H9 (cell line): ENCODE data around the gene SQSTM1. TPM values are rescaled to one million over a fixed set of nuclear protein-coding genes. Genes with fewer than 3 reads are reported as not detected.

Experiments used
- DNase-seq: peaks from one replicate; pipeline ENCODE4 v3.0.0-alpha.2; 2017
- H2AFZ ChIP-seq: one replicate; pipeline ENCODE4 v1.6.1; 2013; ENCODE audit warnings: mild to moderate bottlenecking, low read length, control low read depth, moderate library complexity
- H2AK5ac ChIP-seq: 2 replicates; pipeline ENCODE4 v1.6.1; 2013; ENCODE audit warnings: low read length, control low read depth, mixed read lengths; ENCODE audit not compliant: insufficient read length
- H2BK120ac ChIP-seq: one replicate; pipeline ENCODE4 v1.6.1; 2013; ENCODE audit warnings: low read depth, mild to moderate bottlenecking, low read length, control low read depth, inconsistent platforms; ENCODE audit not compliant: poor library complexity, severe bottlenecking
- H2BK12ac ChIP-seq: 2 replicates; pipeline ENCODE4 v1.6.1; 2013; ENCODE audit warnings: low read length, control low read depth, mixed read lengths, low read depth; ENCODE audit not compliant: insufficient read length
- H2BK15ac ChIP-seq: 2 replicates; pipeline ENCODE4 v1.6.1; 2013; ENCODE audit warnings: low read depth, low read length, control low read depth
- H2BK20ac ChIP-seq: one replicate; pipeline ENCODE4 v1.6.1; 2013; ENCODE audit warnings: low read depth, mild to moderate bottlenecking, low read length, control low read depth, inconsistent platforms; ENCODE audit not compliant: poor library complexity, severe bottlenecking
- H2BK5ac ChIP-seq: 2 replicates; pipeline ENCODE4 v1.6.1; 2013; ENCODE audit warnings: low read length, control low read depth, mixed read lengths; ENCODE audit not compliant: insufficient read length
- H3K14ac ChIP-seq: 2 replicates; pipeline ENCODE4 v1.6.1; 2013; ENCODE audit warnings: low read length, control low read depth; ENCODE audit not compliant: insufficient read depth
- H3K18ac ChIP-seq: 2 replicates; pipeline ENCODE4 v1.6.1; 2013; ENCODE audit warnings: low read depth, mild to moderate bottlenecking, mixed read lengths, low read length, control low read depth; ENCODE audit not compliant: insufficient read length
- H3K23ac ChIP-seq: 2 replicates; pipeline ENCODE4 v1.6.1; 2013; ENCODE audit warnings: low read length, control low read depth, mixed read lengths, low read depth; ENCODE audit not compliant: insufficient read length
- H3K23me2 ChIP-seq: 2 replicates; pipeline ENCODE4 v1.6.1; 2013; ENCODE audit warnings: low read depth, mild to moderate bottlenecking, mixed read lengths, low read length, control low read depth; ENCODE audit not compliant: insufficient read length, poor library complexity, severe bottlenecking
- H3K27ac ChIP-seq: 2 replicates; pipeline ENCODE4 v1.5.1; 2013; ENCODE audit warnings: low read length, control low read depth, mixed read lengths, low read depth; ENCODE audit not compliant: insufficient read length
- H3K27me3 ChIP-seq: 2 replicates; pipeline ENCODE4 v1.6.1; 2013; ENCODE audit warnings: low read length, control low read depth, inconsistent platforms; ENCODE audit not compliant: insufficient read depth
- H3K4ac ChIP-seq: 2 replicates; pipeline ENCODE4 v1.6.1; 2013; ENCODE audit warnings: low read depth, mild to moderate bottlenecking, control low read depth, inconsistent platforms, low read length, moderate library complexity
- H3K4me1 ChIP-seq: 2 replicates; pipeline ENCODE4 v1.6.1; 2013; ENCODE audit warnings: low read length, control low read depth, inconsistent platforms; ENCODE audit not compliant: insufficient read depth
- H3K4me2 ChIP-seq: 2 replicates; pipeline ENCODE4 v1.6.1; 2013; ENCODE audit warnings: low read length, control low read depth, mixed read lengths; ENCODE audit not compliant: insufficient read length, insufficient read depth
- H3K56ac ChIP-seq: 2 replicates; pipeline ENCODE4 v1.6.1; 2013; ENCODE audit warnings: low read depth, mild to moderate bottlenecking, mixed read lengths, low read length, control low read depth; ENCODE audit not compliant: insufficient read length
- H3K79me1 ChIP-seq: 2 replicates; pipeline ENCODE4 v1.6.1; 2013; ENCODE audit warnings: low read depth, mild to moderate bottlenecking, moderate library complexity, low read length, control low read depth, inconsistent platforms; ENCODE audit not compliant: insufficient read depth, poor library complexity, severe bottlenecking
- H3K79me2 ChIP-seq: 2 replicates; pipeline ENCODE4 v1.6.1; 2013; ENCODE audit warnings: low read length, control low read depth, inconsistent platforms; ENCODE audit not compliant: insufficient read depth
- H3K9ac ChIP-seq: 2 replicates; pipeline ENCODE4 v1.6.1; 2013; ENCODE audit warnings: low read length, control low read depth, mixed read lengths; ENCODE audit not compliant: insufficient read length; ENCODE audit errors: extremely low read depth
- H3K9me3 ChIP-seq: one replicate; pipeline ENCODE4 v1.6.1; 2013; ENCODE audit warnings: low read depth, low read length, inconsistent platforms; ENCODE audit not compliant: control insufficient read depth
- H3T11ph ChIP-seq: one replicate; pipeline ENCODE4 v1.6.1; 2013; ENCODE audit warnings: mild to moderate bottlenecking, low read length, control low read depth, inconsistent platforms
- H4K20me1 ChIP-seq: one replicate; pipeline ENCODE4 v1.6.1; 2013; ENCODE audit not compliant: control insufficient read depth, insufficient read length, insufficient read depth
- H4K5ac ChIP-seq: 2 replicates; pipeline ENCODE4 v1.6.1; 2013; ENCODE audit warnings: low read depth, mild to moderate bottlenecking, mixed read lengths, low read length, control low read depth; ENCODE audit not compliant: insufficient read length
- H4K8ac ChIP-seq: replicated peaks from 2 replicates; pipeline ENCODE4 v1.6.1; 2013; ENCODE audit warnings: low read length, control low read depth, mixed read lengths, low read depth; ENCODE audit not compliant: insufficient read length
- H4K91ac ChIP-seq: 2 replicates; pipeline ENCODE4 v1.6.1; 2013; ENCODE audit warnings: low read depth, mild to moderate bottlenecking, moderate library complexity, mixed read lengths, low read length, control low read depth; ENCODE audit not compliant: insufficient read length
- H3K27ac Mint-ChIP-seq, 3 experiments: 2 replicates in 2 of 3; 3 replicates in 1 of 3; pipeline ENCODE4 v1.8.0; 2020 to 2021; ENCODE audit warnings: mixed read lengths in 3 of 3, mild to moderate bottlenecking in 1 of 3, moderate library complexity in 1 of 3
- H3K27me3 Mint-ChIP-seq: 2 replicates; pipeline ENCODE4 v1.8.0; 2021; ENCODE audit warnings: low read depth, mild to moderate bottlenecking, moderate library complexity, mixed read lengths
- H3K36me3 Mint-ChIP-seq, 3 experiments: 2 replicates in 2 of 3; 3 replicates in 1 of 3; pipeline ENCODE4 v1.8.0; 2020 to 2021; ENCODE audit warnings: low read depth in 3 of 3, mixed read lengths in 3 of 3; ENCODE audit not compliant: insufficient read depth in 1 of 3
- H3K4me1 Mint-ChIP-seq, 2 experiments: 2 replicates each; pipeline ENCODE4 v1.8.0; 2020; ENCODE audit warnings: mixed read lengths in 2 of 2
- H3K4me3 Mint-ChIP-seq, 2 experiments: 2 replicates in 1 of 2; 3 replicates in 1 of 2; pipeline ENCODE4 v1.8.0; 2020 to 2021; ENCODE audit warnings: mild to moderate bottlenecking in 2 of 2, mixed read lengths in 2 of 2, moderate library complexity in 1 of 2
- H3K9me3 Mint-ChIP-seq, 2 experiments: 2 replicates in 1 of 2; 3 replicates in 1 of 2; pipeline ENCODE4 v1.8.0; 2020; ENCODE audit warnings: mild to moderate bottlenecking in 2 of 2, mixed read lengths in 2 of 2, moderate library complexity in 1 of 2
- CTCF ChIP-seq: fragments of 200-600 bp; sonication (generic); conservative IDR thresholded peaks from 3 replicates; pipeline ENCODE4 v1.8.0; 2021; ENCODE audit warnings: antibody characterized with exemption, mild to moderate bottlenecking
- WGBS: extraction: QIAGEN DNeasy Blood & Tissue Kit; methylation state at CpG from one replicate; pipeline ENCODE4 v1.1.7; 2013; ENCODE audit warnings: missing lambda C conversion rate, low lambda C conversion rate, mixed read lengths; ENCODE audit not compliant: insufficient read length; ENCODE audit errors: extremely low coverage; 5-methylcytosine and 5-hydroxymethylcytosine counted together
- total RNA-seq: library from RNA; stranded (reverse); gene quantifications from 2 replicates; pipeline ENCODE4 v1.2.1, GENCODE V29; 2021

SQSTM1 gene
- total RNA-seq, 1 experiment from 2014 or later, result 144 TPM

DNA sequence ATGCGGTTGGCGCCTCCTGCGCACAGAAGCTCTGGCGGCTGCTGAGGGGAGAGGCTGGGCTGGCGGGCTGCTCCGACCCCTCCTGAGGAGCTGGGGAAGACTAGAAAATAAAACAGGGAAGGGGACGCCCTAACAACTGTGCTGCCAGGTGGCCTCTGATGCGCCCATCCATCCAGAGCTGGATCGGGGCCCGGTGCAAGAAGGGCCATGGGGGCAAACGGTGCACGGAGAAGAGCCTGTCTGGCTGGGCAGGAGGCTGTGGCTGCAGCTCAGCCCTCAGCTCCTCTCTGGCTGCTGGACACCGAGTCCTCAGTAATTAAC is 58.9 kb downstream of the SQSTM1 start:
- H3K23ac ChIP-seq, result no peak overlapping the region

More for the DNA sequence above, 58.9 kb downstream of the SQSTM1 start:
- H3K27ac ChIP-seq, result no peak overlapping the region
- H4K8ac ChIP-seq, result no peak overlapping the region
- no peaks in the 10 kb centered on the region for H3K27me3 ChIP-seq
- no peak overlapping the region for H3K14ac ChIP-seq
- peaks cover 15% of the 10 kb centered on the region for H3K9me3 ChIP-seq
- no peak overlapping the region for H2AFZ ChIP-seq
- no peaks in the 10 kb centered on the region for H3K79me1 ChIP-seq
- Mint-ChIP-seq H3K27ac (no peak overlapping the region; a peak in 2 of 7 replicates), H3K9me3 (peaks cover 22 to 26% of the 10 kb centered on the region in 2 experiments), H3K36me3 (peaks cover 28 to 53% (median 53%) of the 10 kb centered on the region in 3 experiments), H3K4me3 (no peak overlapping the region), H3K27me3 (peaks cover 2% of the 10 kb centered on the region), H3K4me1 (no peaks in the 10 kb centered on the region)
- H3K4ac ChIP-seq, result no peak overlapping the region
- no peak overlapping the region for H3K4me2 ChIP-seq
- no peak overlapping the region for H2BK120ac ChIP-seq
- no peak overlapping the region for H4K91ac ChIP-seq
- no peak for DNase-seq
- no peak overlapping the region for H3K18ac ChIP-seq
- H3T11ph ChIP-seq, result no peak overlapping the region
- H4K20me1 ChIP-seq, result no peaks in the 10 kb centered on the region
- H3K23me2 ChIP-seq, result no peaks in the 10 kb centered on the region
- no peak overlapping the region for H2BK5ac ChIP-seq
- no peak overlapping the region for H3K9ac ChIP-seq
- no peak overlapping the region for H2BK12ac ChIP-seq
- no peak overlapping the region for H2AK5ac ChIP-seq
- H4K5ac ChIP-seq, result no peak overlapping the region
- no peaks in the 10 kb centered on the region for H3K79me2 ChIP-seq
- no CpG with 5 or more reads among the region's 13 CpGs for WGBS
- no peaks in the 10 kb centered on the region for H3K4me1 ChIP-seq
- TF ChIP-seq CTCF, result no peak
- no peak overlapping the region for H2BK20ac ChIP-seq
- H3K56ac ChIP-seq, result no peak overlapping the region
- H2BK15ac ChIP-seq, result no peak overlapping the region
